Measurements from ENCODE around the gene RCAN2.
"Not testable (repeated sequence)": the region's sequence is repeated elsewhere in the genome, so short reads cannot be mapped to it uniquely, and the experiment has no call there.

RCAN2 gene

GRCh38 chr6:46440141-46440540 is 51.1 kb downstream of the RCAN2 start:
- peak; percentile 73 for DNase-seq (ENCODE audit: low read depth)

GRCh38 chr6:46438245-46438644 is 53.0 kb downstream of the RCAN2 start:
- DNase-seq (ENCODE audit: low read depth), result no peak

GRCh38 chr6:46437671-46438221 is 53.5 kb downstream of the RCAN2 start:
- DNase-seq (ENCODE audit: low read depth), result no peak

- DNase-seq (ENCODE audit: low read depth), result no peak
Measured at GRCh38 chr6:46422619-46423018, 68.6 kb downstream of the RCAN2 start.

- DNase-seq (ENCODE audit: low read depth), result no peak
Measured at GRCh38 chr6:46421939-46422338, 69.3 kb downstream of the RCAN2 start.

- no peak for DNase-seq (ENCODE audit: low read depth)
Measured at GRCh38 chr6:46420921-46421638, 70.2 kb downstream of the RCAN2 start.

GRCh38 chr6:46419576-46420002 is 71.7 kb downstream of the RCAN2 start:
- no peak for DNase-seq (ENCODE audit: low read depth)

GRCh38 chr6:46414398-46414797 is 76.9 kb downstream of the RCAN2 start:
- DNase-seq (ENCODE audit: low read depth), result no peak

- DNase-seq (ENCODE audit: low read depth), result no peak
Measured at GRCh38 chr6:46412662-46413061, 78.6 kb downstream of the RCAN2 start.

- no peak for DNase-seq (ENCODE audit: low read depth)
Measured at GRCh38 chr6:46411456-46412197, 79.6 kb downstream of the RCAN2 start.

GRCh38 chr6:46410334-46410953 is 80.8 kb downstream of the RCAN2 start:
- DNase-seq (ENCODE audit: low read depth), result no peak

GRCh38 chr6:46407776-46408530 is 83.3 kb downstream of the RCAN2 start:
- no peak for DNase-seq (ENCODE audit: low read depth)

- no peak for DNase-seq (ENCODE audit: low read depth)
Measured at GRCh38 chr6:46407246-46407645, 84.0 kb downstream of the RCAN2 start.

- DNase-seq (ENCODE audit: low read depth), result not testable (repeated sequence)
Measured at GRCh38 chr6:46405620-46406180, 85.5 kb downstream of the RCAN2 start.

- DNase-seq (ENCODE audit: low read depth), result no peak
Measured at GRCh38 chr6:46400898-46401297, 90.4 kb downstream of the RCAN2 start.

GRCh38 chr6:46395530-46395929 is 95.7 kb downstream of the RCAN2 start:
- DNase-seq (ENCODE audit: low read depth), result no peak

- no peak for DNase-seq (ENCODE audit: low read depth)
Measured at GRCh38 chr6:46393940-46394337, 97.3 kb downstream of the RCAN2 start.

- no peak for DNase-seq (ENCODE audit: low read depth)
Measured at GRCh38 chr6:46393161-46393939, 97.9 kb downstream of the RCAN2 start.

- no peak for DNase-seq (ENCODE audit: low read depth)
Measured at GRCh38 chr6:46392294-46392693, 99.0 kb downstream of the RCAN2 start.

- no peak for DNase-seq (ENCODE audit: low read depth)
Measured at GRCh38 chr6:46390153-46390876, 100.9 kb downstream of the RCAN2 start.

Measured in GM04503 (cell line).